GM12864 (cell line): ENCODE results near the gene NISCH.

Experiments
- DNase-seq: peaks from one replicate; pipeline ENCODE4 v3.0.0-alpha.2; 2011; ENCODE audit warnings: low read depth
- H3K4me3 ChIP-seq: 2 replicates; pipeline ENCODE4 v1.5.1; 2011; ENCODE audit warnings: mild to moderate bottlenecking, low read depth, low read length, control low read depth
- CTCF ChIP-seq: IDR thresholded peaks from 2 replicates; pipeline ENCODE4 v1.5.1; 2011; ENCODE audit warnings: low read depth, mild to moderate bottlenecking, moderate library complexity, low read length, control low read depth, inconsistent platforms; ENCODE audit errors: missing control alignments

Gene NISCH

GRCh38 chr3:52422669-52423068 lies 32.7 kb upstream of the NISCH start:
- DNase-seq = no peak
- TF ChIP-seq CTCF = no peak
- H3K4me3 ChIP-seq = no peak overlapping the region

- no peak for TF ChIP-seq CTCF
- H3K4me3 ChIP-seq = no peak overlapping the region
- no peak for DNase-seq
Measured at GRCh38 chr3:52423173-52423572, 32.2 kb upstream of the NISCH start.

- H3K4me3 ChIP-seq = no peak overlapping the region
- no peak for DNase-seq
- TF ChIP-seq CTCF = peak; percentile 76
Measured at GRCh38 chr3:52428151-52429005, 27.0 kb upstream of the NISCH start.

GRCh38 chr3:52429031-52429430 lies 26.4 kb upstream of the NISCH start:
- no peak for TF ChIP-seq CTCF
- no peak overlapping the region for H3K4me3 ChIP-seq
- no peak for DNase-seq

- DNase-seq = no peak
- no peak overlapping the region for H3K4me3 ChIP-seq
- TF ChIP-seq CTCF = no peak
Measured at GRCh38 chr3:52429779-52430415, 25.5 kb upstream of the NISCH start.

- TF ChIP-seq CTCF = no peak
- H3K4me3 ChIP-seq = no peak overlapping the region
- no peak for DNase-seq
Measured at GRCh38 chr3:52430416-52430810, 25.0 kb upstream of the NISCH start.
